ENCODE results near the gene HRH2. TPM values are rescaled to one million over a fixed set of nuclear protein-coding genes. Genes with fewer than 3 reads are reported as not detected.
"Not testable (repeated sequence)": the region's sequence is repeated elsewhere in the genome, so short reads cannot be mapped to it uniquely, and the experiment has no call there.

The HRH2 gene
- total RNA-seq, 4 donors from 2014 or later = 0.15 to 4.5 (median 1.4) TPM

DNA sequence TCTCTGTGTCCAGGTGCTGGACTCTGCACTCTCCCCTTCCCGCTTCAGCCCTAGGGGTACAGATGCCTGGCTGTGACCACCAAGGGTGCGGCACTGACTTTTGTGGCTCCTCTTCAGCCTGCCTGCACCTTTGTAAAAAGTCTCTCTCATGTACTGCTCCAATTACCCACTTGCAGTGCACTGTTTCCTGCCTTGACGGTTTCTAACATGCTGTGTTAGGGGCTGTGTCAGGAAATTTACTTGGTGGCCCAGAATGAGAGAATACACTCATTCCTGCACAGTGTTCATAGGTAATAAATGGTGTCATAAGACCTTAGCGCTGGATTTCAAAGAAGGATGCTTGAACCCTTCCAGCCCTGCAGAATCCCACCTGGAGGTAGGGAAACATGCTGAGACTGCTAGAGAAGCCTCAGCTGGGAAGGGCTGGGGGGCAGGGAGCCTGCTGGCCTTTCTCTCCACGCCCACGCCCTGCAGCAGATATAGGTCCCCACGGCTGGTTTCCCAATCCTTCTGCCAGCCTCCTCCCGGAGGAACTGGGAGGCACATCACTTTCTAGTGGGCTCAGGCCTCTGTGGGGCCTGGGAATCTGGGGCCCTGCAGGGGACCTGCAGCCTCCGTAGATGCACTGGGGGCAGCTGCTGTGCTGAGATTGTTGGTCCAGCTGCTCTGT lies 17.6 kb upstream of the HRH2 start:
- Histone ChIP-seq H3K4me3 (no peak overlapping the region), H3K27ac (no peak overlapping the region), H3K36me3 (no peaks in the 10 kb centered on the region), H3K9me3 (no peaks in the 10 kb centered on the region), H3K27me3 (peaks cover 0 to 20% (median 0%) of the 10 kb centered on the region in 4 donors), H3K4me1 (no peaks in the 10 kb centered on the region)
- intact Hi-C loops (cut with DNase I) = no loop called here
- no peak for DNase-seq
- WGBS, 2 donors = 49 to 62% methylated on average over 5 to 7 of the region's 9 CpGs
- TF ChIP-seq POLR2A (IDR thresholded peaks at IDR 0.05) (no peak), CTCF (IDR thresholded peaks at IDR 0.05) (no peak)

GRCh38 chr5:175642998-175643397 lies 14.9 kb upstream of the HRH2 start:
- no peak for DNase-seq
- WGBS, 2 donors = 89 to 92% methylated on average over 4 of the region's 4 CpGs
- TF ChIP-seq CTCF (IDR thresholded peaks at IDR 0.05) = no peak
- no peaks in the 10 kb centered on the region for H3K4me1 ChIP-seq
- no peak overlapping the region for H3K4me3 ChIP-seq
- H3K9me3 ChIP-seq = no peaks in the 10 kb centered on the region
- intact Hi-C loops (cut with DNase I) = no loop called here
- H3K36me3 ChIP-seq = no peaks in the 10 kb centered on the region
- H3K27ac ChIP-seq = no peak overlapping the region
- H3K27me3 ChIP-seq = peaks cover 0 to 13% (median 0%) of the 10 kb centered on the region in 4 donors

GRCh38 chr5:175646251-175646650 lies 11.6 kb upstream of the HRH2 start:
- H3K27me3 ChIP-seq = no peaks in the 10 kb centered on the region
- H3K9me3 ChIP-seq = peaks cover 0 to 19% (median 13%) of the 10 kb centered on the region in 3 donors
- H3K4me3 ChIP-seq = no peak overlapping the region
- WGBS, 2 donors = 84% methylated on average over 3 of the region's 3 CpGs
- no peak for TF ChIP-seq POLR2A (IDR thresholded peaks at IDR 0.05)
- TF ChIP-seq CTCF (IDR thresholded peaks at IDR 0.05) = no peak
- intact Hi-C loops (cut with DNase I) = no loop called here
- DNase-seq = no peak
- H3K27ac ChIP-seq = no peak overlapping the region
- H3K4me1 ChIP-seq = no peaks in the 10 kb centered on the region
- no peaks in the 10 kb centered on the region for H3K36me3 ChIP-seq

DNA sequence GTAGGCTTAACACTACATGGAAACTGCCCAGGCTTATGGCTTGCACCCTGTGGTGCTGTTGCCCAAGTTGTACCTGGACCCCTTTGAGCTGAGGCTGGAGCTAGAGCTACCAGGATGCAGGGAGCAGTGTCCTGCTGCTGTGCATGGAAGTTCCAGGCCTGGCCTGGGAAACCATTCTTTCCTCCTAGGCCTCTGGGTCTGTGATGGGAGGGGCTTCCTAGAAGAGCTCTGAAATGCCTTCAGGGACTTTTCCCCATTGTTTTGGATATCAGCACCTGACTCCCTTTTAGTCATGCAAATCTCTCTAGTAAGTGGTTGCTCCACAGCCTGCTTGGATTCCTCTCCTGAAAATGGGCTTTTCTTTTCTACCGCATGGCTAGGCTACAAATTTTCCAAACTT lies 7.9 kb upstream of the HRH2 start:
- TF ChIP-seq POLR2A (IDR thresholded peaks at IDR 0.05) (no peak), CTCF (IDR thresholded peaks at IDR 0.05) (no peak)
- intact Hi-C loops (cut with DNase I) = no loop called here
- Histone ChIP-seq H3K9me3 (peaks cover 0 to 19% (median 13%) of the 10 kb centered on the region in 3 donors), H3K27me3 (peaks cover 0 to 12% (median 0%) of the 10 kb centered on the region in 4 donors), H3K4me3 (no peak overlapping the region), H3K27ac (no peak overlapping the region), H3K4me1 (no peaks in the 10 kb centered on the region), H3K36me3 (no peaks in the 10 kb centered on the region)
- 87 to 96% methylated on average over 1 of the region's 1 CpG for WGBS, 2 donors
- no peak for DNase-seq

DNA sequence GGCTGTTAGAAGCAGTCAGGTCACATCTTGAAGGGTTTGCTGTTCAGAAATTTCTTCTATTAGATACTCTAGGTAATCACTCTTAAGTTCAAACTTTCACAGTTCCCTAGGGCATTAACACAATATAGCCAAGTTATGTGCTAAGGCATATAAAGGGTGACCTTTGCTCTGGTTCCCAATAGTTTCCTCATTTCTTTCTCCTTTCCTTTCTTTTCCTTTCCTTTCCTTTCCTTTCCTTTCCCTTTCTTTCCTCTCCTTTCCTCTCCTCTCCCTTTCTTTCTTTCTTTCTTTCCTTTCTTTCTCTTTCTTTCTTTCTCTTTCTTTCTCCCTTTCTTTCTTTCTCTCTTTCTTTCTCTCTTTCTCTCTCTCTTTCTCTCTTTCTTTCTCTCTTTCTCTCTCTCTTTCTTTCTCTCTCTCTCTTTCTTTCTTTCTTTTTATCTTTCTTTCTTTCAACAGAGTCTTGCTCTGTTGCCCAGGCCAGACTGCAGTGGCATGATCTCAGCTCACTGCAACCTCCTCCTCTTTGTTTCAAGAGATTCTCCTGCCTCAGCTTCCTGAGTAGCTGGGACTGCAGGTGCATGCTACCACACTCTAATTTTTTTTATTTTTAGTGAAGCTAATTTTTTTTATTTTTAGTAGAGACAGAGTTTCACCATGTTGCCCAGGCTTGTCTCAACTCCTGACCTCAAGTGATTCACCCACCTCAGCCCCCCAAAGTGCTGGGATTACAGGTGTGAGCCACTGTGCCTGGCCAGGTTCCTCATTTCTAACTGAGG lies 7.3 kb upstream of the HRH2 start:
- DNase-seq; H3K27ac ChIP-seq; H3K36me3 ChIP-seq; H3K4me3 ChIP-seq; H3K4me1 ChIP-seq; intact Hi-C loops (cut with DNase I): not testable (repeated sequence)
- peaks cover 0 to 13% (median 0%) of the 10 kb centered on the region in 4 donors for H3K27me3 ChIP-seq
- peaks cover 0 to 19% (median 13%) of the 10 kb centered on the region in 3 donors for H3K9me3 ChIP-seq

Measured in esophagus squamous epithelium (tissue), 5 donors.